ENCODE data around the gene COX7A2L. TPM values are rescaled to one million over a fixed set of nuclear protein-coding genes. Genes with fewer than 3 reads are reported as not detected.

COX7A2L gene
- total RNA-seq, 1 experiment from 2014 or later, result 132 TPM

DNA sequence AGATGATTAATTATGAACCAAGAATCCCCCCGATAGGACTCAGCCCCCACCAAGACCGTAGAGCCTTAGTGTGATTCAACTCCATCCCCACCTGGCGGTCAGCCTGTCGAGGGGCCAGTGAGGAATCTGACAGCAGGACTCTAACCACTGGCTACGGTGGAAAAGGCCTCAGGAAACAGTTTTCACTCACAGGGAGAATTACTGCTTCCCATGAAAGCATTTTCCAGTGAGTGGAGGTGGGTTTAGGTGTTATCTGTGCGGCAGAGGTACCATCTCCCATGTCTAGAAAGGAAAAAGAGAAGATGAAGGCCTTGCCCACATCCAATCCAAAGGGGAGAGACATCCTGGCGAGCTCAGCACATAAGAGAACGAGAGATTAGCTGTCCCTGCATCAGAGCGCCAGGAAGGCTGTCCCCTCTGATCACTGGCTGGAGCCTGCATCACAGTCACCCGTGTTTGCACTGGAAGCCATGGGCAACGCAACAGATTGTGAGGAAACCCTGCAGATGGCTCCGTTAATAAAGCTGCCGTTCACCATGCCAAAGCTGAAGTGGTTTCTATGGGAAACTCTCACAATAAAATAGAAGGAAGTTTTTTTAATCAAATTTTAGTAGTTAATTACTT is 22.3 kb downstream of the COX7A2L start:
- in situ Hi-C loops (cut with HindIII; ENCODE audit: low pct_unique_long_range_greater_than_20kb, low sequenced_read_pairs) (no loop called here), intact Hi-C loops (cut with micrococcal nuclease; ENCODE audit: unreplicated experiment) (no loop called here)
- Histone ChIP-seq H3K4me3 (ENCODE audit: low read depth in 2 of 2, low read length in 2 of 2) (no peak overlapping the region), H3K9me3 (ENCODE audit: control insufficient read depth, insufficient read depth, low read depth, low read length) (no peaks in the 10 kb centered on the region), H3K36me3 (ENCODE audit: control insufficient read depth, insufficient read depth, low read length) (peaks cover 2% of the 10 kb centered on the region; the same call in 1 of the 2 replicates), H3K4me1 (ENCODE audit: control insufficient read depth, insufficient read depth, low read length) (peaks cover 13% of the 10 kb centered on the region), H3K27me3 (ENCODE audit: control insufficient read depth, insufficient read depth, low read length) (no peaks in the 10 kb centered on the region), H3K27ac (ENCODE audit: low read length) (no peak overlapping the region)
- no TSS peak for BruUV-seq (replicated peaks)
- TF ChIP-seq, protein P1, sequence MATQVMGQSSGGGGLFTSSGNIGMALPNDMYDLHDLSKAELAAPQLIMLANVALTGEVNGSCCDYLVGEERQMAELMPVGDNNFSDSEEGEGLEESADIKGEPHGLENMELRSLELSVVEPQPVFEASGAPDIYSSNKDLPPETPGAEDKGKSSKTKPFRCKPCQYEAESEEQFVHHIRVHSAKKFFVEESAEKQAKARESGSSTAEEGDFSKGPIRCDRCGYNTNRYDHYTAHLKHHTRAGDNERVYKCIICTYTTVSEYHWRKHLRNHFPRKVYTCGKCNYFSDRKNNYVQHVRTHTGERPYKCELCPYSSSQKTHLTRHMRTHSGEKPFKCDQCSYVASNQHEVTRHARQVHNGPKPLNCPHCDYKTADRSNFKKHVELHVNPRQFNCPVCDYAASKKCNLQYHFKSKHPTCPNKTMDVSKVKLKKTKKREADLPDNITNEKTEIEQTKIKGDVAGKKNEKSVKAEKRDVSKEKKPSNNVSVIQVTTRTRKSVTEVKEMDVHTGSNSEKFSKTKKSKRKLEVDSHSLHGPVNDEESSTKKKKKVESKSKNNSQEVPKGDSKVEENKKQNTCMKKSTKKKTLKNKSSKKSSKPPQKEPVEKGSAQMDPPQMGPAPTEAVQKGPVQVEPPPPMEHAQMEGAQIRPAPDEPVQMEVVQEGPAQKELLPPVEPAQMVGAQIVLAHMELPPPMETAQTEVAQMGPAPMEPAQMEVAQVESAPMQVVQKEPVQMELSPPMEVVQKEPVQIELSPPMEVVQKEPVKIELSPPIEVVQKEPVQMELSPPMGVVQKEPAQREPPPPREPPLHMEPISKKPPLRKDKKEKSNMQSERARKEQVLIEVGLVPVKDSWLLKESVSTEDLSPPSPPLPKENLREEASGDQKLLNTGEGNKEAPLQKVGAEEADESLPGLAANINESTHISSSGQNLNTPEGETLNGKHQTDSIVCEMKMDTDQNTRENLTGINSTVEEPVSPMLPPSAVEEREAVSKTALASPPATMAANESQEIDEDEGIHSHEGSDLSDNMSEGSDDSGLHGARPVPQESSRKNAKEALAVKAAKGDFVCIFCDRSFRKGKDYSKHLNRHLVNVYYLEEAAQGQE (IDR thresholded peaks at IDR 0.05; ENCODE audit: insufficient read depth in 1 of 2, low read depth in 2 of 2, low read length in 1 of 2), result no peak
- TF ChIP-seq SIN3A (IDR thresholded peaks at IDR 0.05; ENCODE audit: borderline replicate concordance, insufficient read depth, low read depth, low read length), result no peak
- TF ChIP-seq TCF7L2 (IDR thresholded peaks at IDR 0.05; ENCODE audit: low read depth, low read length), result no peak
- no peak for TF ChIP-seq POLR2AphosphoS5 (IDR thresholded peaks at IDR 0.05; ENCODE audit: low read depth, low read length)
- TF ChIP-seq, protein P2, sequence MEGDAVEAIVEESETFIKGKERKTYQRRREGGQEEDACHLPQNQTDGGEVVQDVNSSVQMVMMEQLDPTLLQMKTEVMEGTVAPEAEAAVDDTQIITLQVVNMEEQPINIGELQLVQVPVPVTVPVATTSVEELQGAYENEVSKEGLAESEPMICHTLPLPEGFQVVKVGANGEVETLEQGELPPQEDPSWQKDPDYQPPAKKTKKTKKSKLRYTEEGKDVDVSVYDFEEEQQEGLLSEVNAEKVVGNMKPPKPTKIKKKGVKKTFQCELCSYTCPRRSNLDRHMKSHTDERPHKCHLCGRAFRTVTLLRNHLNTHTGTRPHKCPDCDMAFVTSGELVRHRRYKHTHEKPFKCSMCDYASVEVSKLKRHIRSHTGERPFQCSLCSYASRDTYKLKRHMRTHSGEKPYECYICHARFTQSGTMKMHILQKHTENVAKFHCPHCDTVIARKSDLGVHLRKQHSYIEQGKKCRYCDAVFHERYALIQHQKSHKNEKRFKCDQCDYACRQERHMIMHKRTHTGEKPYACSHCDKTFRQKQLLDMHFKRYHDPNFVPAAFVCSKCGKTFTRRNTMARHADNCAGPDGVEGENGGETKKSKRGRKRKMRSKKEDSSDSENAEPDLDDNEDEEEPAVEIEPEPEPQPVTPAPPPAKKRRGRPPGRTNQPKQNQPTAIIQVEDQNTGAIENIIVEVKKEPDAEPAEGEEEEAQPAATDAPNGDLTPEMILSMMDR (IDR thresholded peaks at IDR 0.05), result no peak
- POLR2A ChIA-PET, result interaction anchor here (0.6 to 0.7 kb wide), 2 partner anchors 9 to 155 kb away, joined by 8 to 13 read pairs; partner anchors contain the start of gene KCNG3
- ATAC-seq (no peak), DNase-seq (ENCODE audit: low read depth, low spot score) (no peak)
- CTCF ChIA-PET, result no interaction called here

DNA sequence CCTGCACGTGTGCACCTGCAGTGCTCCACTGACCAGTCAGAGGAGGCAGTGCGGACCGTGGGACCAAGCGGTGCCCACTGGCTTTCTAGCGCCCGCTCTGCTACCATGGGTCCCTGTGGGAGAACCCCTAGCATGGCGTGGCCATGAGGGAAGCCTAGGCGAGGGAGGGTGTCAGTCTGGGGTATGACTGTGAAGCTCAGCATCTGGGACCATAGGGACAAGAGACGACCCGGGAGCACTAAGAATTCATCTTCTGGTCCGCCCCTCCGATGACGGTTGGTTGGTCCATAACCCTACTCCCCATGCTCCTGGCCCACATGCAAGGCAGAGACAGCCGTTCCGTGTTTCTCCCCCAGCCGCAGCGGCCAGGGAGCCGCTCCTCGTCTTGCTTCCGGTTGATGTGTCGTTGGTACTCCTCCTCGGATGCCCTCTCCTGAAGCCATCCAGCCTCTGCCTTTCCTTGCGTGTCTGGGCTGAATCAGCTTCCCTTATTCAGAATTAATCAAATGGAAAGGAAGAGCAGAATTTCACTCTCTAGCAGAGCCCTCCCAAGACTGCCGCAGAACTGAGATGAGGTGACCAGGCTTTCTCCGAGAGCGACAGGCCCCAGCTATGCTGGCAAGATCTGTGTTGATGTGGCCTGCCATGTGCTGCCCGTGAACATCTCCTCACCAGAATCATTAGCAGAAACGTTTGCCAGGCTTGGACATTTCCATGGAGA is 23.0 kb downstream of the COX7A2L start:
- Histone ChIP-seq H3K9me3 (ENCODE audit: control insufficient read depth, insufficient read depth, low read depth, low read length) (no peaks in the 10 kb centered on the region), H3K4me1 (ENCODE audit: control insufficient read depth, insufficient read depth, low read length) (peaks cover 12% of the 10 kb centered on the region), H3K27me3 (ENCODE audit: control insufficient read depth, insufficient read depth, low read length) (no peaks in the 10 kb centered on the region), H3K36me3 (ENCODE audit: control insufficient read depth, insufficient read depth, low read length) (peaks cover 2% of the 10 kb centered on the region; the same call in 1 of the 2 replicates), H3K4me3 (ENCODE audit: low read depth in 2 of 2, low read length in 2 of 2) (no peak overlapping the region), H3K27ac (ENCODE audit: low read length) (no peak overlapping the region)
- in situ Hi-C loops (cut with HindIII; ENCODE audit: low pct_unique_long_range_greater_than_20kb, low sequenced_read_pairs) (no loop called here), intact Hi-C loops (cut with micrococcal nuclease; ENCODE audit: unreplicated experiment) (no loop called here)
- POLR2A ChIA-PET, result interaction anchor here (0.7 kb wide), 1 partner anchor 10 kb away, joined by 8 read pairs; no protein-coding TSS in a partner anchor
- ATAC-seq, result no peak
- CTCF ChIA-PET, result no interaction called here
- TF ChIP-seq POLR2AphosphoS5 (IDR thresholded peaks at IDR 0.05; ENCODE audit: low read depth, low read length) (no peak), TCF7L2 (IDR thresholded peaks at IDR 0.05; ENCODE audit: low read depth, low read length) (no peak), SIN3A (IDR thresholded peaks at IDR 0.05; ENCODE audit: borderline replicate concordance, insufficient read depth, low read depth, low read length) (no peak)
- TF ChIP-seq, protein P2 (IDR thresholded peaks at IDR 0.05), result no peak
- TF ChIP-seq, protein P1 (IDR thresholded peaks at IDR 0.05; ENCODE audit: insufficient read depth in 1 of 2, low read depth in 2 of 2, low read length in 1 of 2), result no peak
- BruUV-seq (replicated peaks), result no TSS peak
- no peak for DNase-seq (ENCODE audit: low read depth, low spot score)

Data from Panc1 (cell line).